Dendritic cell treated with granulocyte-macrophage colony-stimulating factor and Interleukin-4, amounts not matched to agents 40 ng/mL and 50 ng/mL, for 4 days (primary cell): ENCODE measurements around the gene M6PR.

Source experiments
- H3K27ac Mint-ChIP-seq: one replicate; pipeline ENCODE4 v1.8.0; 2022; ENCODE audit warnings: mild to moderate bottlenecking, mixed read lengths
- H3K27me3 Mint-ChIP-seq: one replicate; pipeline ENCODE4 v1.8.0; 2022; ENCODE audit warnings: mild to moderate bottlenecking, mixed read lengths
- H3K36me3 Mint-ChIP-seq: one replicate; pipeline ENCODE4 v1.8.0; 2022; ENCODE audit warnings: low read depth, mixed read lengths
- H3K4me1 Mint-ChIP-seq: one replicate; pipeline ENCODE4 v1.8.0; 2022; ENCODE audit warnings: low read depth, mixed read lengths
- H3K4me3 Mint-ChIP-seq: one replicate; pipeline ENCODE4 v1.8.0; 2022; ENCODE audit warnings: mild to moderate bottlenecking, moderate library complexity, mixed read lengths
- H3K9me3 Mint-ChIP-seq: one replicate; pipeline ENCODE4 v1.8.0; 2022; ENCODE audit warnings: mixed read lengths
- intact Hi-C: fragments of 100-400 bp; cut with micrococcal nuclease; formaldehyde crosslinking; loops from one replicate; pipeline ENCODE4 v1.15.0; 2022

M6PR gene

DNA sequence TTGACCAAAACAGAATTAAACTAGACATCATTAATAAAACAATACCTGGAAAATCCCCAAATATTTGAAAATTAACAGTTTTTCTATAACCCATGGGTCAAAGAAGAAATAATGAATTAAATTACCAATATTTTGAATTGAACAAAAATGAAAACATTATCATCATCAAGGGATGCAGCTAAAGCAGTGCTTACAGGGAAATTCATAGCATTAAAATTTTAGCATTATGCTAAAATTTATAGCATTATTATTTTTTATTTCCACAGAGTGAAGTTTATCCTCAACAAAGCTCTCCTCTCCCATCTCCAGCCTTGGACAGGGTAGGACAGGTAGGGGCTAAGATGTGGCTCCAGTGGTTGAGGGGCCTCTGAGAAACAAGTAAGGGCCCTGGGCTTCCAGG lies 19.3 kb upstream of the M6PR start:
- Mint-ChIP-seq H3K27me3 (no peaks in the 10 kb centered on the region), H3K36me3 (no peaks in the 10 kb centered on the region), H3K27ac (no peak overlapping the region), H3K9me3 (peaks cover 38% of the 10 kb centered on the region), H3K4me3 (no peak overlapping the region), H3K4me1 (no peaks in the 10 kb centered on the region)
- intact Hi-C loops, result no loop called here

GRCh38 chr12:8960176-8960575 lies 10.7 kb upstream of the M6PR start:
- no peak overlapping the region for H3K27ac Mint-ChIP-seq
- peaks cover 6% of the 10 kb centered on the region for H3K36me3 Mint-ChIP-seq
- H3K9me3 Mint-ChIP-seq, result peaks cover 12% of the 10 kb centered on the region
- intact Hi-C loops, result no loop called here
- H3K4me1 Mint-ChIP-seq, result peaks cover 10% of the 10 kb centered on the region
- no peak overlapping the region for H3K4me3 Mint-ChIP-seq
- no peaks in the 10 kb centered on the region for H3K27me3 Mint-ChIP-seq

GRCh38 chr12:8958066-8958465 lies 8.6 kb upstream of the M6PR start:
- H3K27me3 Mint-ChIP-seq, result no peaks in the 10 kb centered on the region
- intact Hi-C loops, result no loop called here
- H3K4me3 Mint-ChIP-seq, result no peak overlapping the region
- H3K4me1 Mint-ChIP-seq, result peaks cover 10% of the 10 kb centered on the region
- H3K36me3 Mint-ChIP-seq, result peaks cover 16% of the 10 kb centered on the region
- H3K27ac Mint-ChIP-seq, result no peak overlapping the region
- peaks cover 5% of the 10 kb centered on the region for H3K9me3 Mint-ChIP-seq

DNA sequence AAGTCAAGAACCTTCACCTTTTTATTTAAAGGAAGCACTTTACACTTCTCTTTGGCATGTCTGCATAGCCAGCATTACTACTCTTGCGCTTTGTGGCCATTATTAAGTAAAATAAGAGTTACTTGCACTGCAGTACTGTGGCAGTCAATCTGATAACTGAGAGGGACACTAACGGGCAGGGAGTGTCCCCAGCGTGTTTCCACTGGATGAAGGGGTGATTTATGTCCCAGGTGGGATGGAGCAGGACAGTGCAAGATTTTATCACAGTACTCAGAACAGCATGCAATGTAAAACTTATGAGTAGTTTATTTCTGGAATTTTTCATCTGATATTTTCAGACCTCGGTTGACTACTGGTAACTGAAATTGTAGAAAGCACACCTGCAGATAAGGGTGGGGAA lies 8.1 kb upstream of the M6PR start:
- no peak overlapping the region for H3K4me3 Mint-ChIP-seq
- H3K27ac Mint-ChIP-seq, result no peak overlapping the region
- H3K27me3 Mint-ChIP-seq, result no peaks in the 10 kb centered on the region
- peaks cover 20% of the 10 kb centered on the region for H3K36me3 Mint-ChIP-seq
- intact Hi-C loops, result no loop called here
- peaks cover 10% of the 10 kb centered on the region for H3K4me1 Mint-ChIP-seq
- peaks cover 10% of the 10 kb centered on the region for H3K9me3 Mint-ChIP-seq

DNA sequence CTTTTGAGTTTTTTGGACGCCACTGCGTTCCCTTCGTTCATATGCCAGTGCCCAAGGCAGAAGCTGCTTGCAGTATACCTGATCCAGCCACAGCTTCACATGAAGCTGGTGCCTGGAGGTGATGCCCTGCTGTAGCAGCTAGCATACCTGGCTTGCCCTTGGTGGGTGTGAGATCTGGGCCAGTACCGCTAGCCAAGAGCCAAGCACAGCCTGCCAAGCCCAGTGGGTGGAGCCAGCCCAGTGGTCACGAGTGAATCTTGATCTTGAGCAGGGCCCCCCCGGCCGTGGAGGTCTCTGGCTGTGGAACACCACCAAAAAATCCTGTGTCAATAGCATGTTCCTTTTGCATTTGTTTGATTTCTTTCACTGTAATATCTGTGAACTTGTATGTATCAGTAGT lies 7.3 kb upstream of the M6PR start:
- intact Hi-C loops, result no loop called here
- H3K36me3 Mint-ChIP-seq, result peaks cover 19% of the 10 kb centered on the region
- no peak overlapping the region for H3K27ac Mint-ChIP-seq
- H3K4me3 Mint-ChIP-seq, result no peak overlapping the region
- peaks cover 11% of the 10 kb centered on the region for H3K9me3 Mint-ChIP-seq
- H3K27me3 Mint-ChIP-seq, result no peaks in the 10 kb centered on the region
- H3K4me1 Mint-ChIP-seq, result peaks cover 11% of the 10 kb centered on the region

DNA sequence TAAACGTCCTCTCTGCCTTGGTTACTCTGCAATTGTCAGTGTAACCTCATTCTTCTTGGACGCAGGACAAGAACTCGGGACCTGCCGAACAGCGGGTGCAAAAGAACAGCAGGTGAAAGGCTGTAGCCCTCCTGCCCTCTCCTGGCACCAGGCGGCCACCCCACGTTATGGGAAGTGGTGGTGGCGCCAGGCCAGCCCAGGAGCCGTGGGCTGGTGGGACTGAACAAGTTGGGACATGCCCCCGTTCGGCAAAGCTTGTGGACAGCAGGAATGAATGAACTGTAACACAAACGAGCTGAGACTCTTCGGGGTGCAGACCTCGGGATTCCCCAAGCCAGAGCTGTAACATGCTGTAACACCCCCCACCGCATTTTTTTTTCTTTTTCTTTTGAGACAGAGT lies 6.6 kb upstream of the M6PR start:
- peaks cover 11% of the 10 kb centered on the region for H3K9me3 Mint-ChIP-seq
- no peak overlapping the region for H3K27ac Mint-ChIP-seq
- H3K4me3 Mint-ChIP-seq, result no peak overlapping the region
- H3K36me3 Mint-ChIP-seq, result peaks cover 15% of the 10 kb centered on the region
- intact Hi-C loops, result no loop called here
- H3K4me1 Mint-ChIP-seq, result peaks cover 14% of the 10 kb centered on the region
- H3K27me3 Mint-ChIP-seq, result no peaks in the 10 kb centered on the region

DNA sequence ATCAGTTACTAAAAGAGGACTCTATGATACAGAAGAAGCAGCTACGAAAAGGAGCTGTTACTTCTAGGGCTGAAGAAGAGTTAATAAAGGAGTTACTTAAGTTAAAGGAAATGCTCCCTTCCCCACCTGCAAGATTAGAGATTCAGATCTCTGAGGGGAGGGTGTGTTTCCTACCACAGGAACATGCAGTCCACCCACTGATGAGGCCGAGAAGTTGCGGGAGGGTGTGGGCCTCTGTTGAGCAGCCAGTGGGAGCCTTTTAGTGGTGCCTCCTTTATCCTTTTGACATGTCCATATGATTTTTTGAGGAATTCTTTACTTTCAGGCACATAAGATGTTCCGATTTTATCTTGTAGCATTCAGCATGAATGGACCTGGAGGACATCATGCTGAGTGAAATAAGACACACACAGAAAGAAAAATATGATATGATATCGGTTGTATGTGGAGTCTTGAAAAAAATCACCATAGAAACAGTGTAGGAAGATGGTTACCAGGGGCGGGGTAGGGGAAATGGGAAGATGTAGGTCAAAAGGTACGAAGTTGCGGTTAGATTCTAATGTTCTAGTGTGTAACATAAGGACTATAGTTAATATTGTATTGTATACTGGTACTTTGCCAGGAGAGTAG lies 4.4 kb upstream of the M6PR start:
- H3K4me1 Mint-ChIP-seq, result peaks cover 22% of the 10 kb centered on the region
- intact Hi-C loops, result loop anchor here (5.0 kb wide), 1 partner anchor 33 kb away; the partner anchor contains the start of gene KLRG1
- H3K4me3 Mint-ChIP-seq, result no peak overlapping the region
- no peak overlapping the region for H3K27ac Mint-ChIP-seq
- no peaks in the 10 kb centered on the region for H3K27me3 Mint-ChIP-seq
- H3K36me3 Mint-ChIP-seq, result peaks cover 27% of the 10 kb centered on the region
- peaks cover 11% of the 10 kb centered on the region for H3K9me3 Mint-ChIP-seq

DNA sequence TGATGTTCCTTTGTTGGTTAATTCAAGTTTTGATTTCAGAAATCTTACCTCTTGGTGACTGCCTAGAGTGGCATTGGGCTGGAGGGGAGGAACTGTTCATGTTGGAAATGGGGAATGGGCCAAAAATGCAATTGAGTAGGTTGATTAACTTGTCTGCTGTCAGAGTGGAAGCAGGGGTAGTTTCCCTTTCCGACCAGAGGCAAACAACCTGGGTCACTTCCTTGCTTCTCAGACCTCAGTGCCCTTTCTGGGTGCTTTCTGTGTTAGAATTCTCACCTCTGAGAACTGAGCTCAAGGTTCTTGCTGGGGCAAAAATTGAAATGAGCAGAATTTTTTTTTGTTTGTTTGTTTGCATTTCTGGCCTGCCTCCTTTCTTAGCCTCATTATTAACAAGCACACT lies 2.3 kb upstream of the M6PR start:
- H3K9me3 Mint-ChIP-seq, result peaks cover 11% of the 10 kb centered on the region
- no peaks in the 10 kb centered on the region for H3K27me3 Mint-ChIP-seq
- H3K27ac Mint-ChIP-seq, result no peak overlapping the region
- H3K4me3 Mint-ChIP-seq, result no peak overlapping the region
- peaks cover 23% of the 10 kb centered on the region for H3K4me1 Mint-ChIP-seq
- intact Hi-C loops, result loop anchor here (1.0 to 5.0 kb wide), 2 partner anchors 36 to 88 kb away; partner anchors contain the start of gene KLRG1
- peaks cover 38% of the 10 kb centered on the region for H3K36me3 Mint-ChIP-seq

GRCh38 chr12:8950702-8951478 lies 1.4 kb upstream of the M6PR start:
- Mint-ChIP-seq H3K4me3 (peak overlapping the region; percentile 93), H3K4me1 (peaks cover 31% of the 10 kb centered on the region), H3K36me3 (peaks cover 47% of the 10 kb centered on the region), H3K9me3 (peaks cover 11% of the 10 kb centered on the region), H3K27ac (peak overlapping the region; percentile 93), H3K27me3 (no peaks in the 10 kb centered on the region)
- intact Hi-C loops, result loop anchor here (1.0 to 5.0 kb wide), 2 partner anchors 36 to 88 kb away; partner anchors contain the start of gene KLRG1

DNA sequence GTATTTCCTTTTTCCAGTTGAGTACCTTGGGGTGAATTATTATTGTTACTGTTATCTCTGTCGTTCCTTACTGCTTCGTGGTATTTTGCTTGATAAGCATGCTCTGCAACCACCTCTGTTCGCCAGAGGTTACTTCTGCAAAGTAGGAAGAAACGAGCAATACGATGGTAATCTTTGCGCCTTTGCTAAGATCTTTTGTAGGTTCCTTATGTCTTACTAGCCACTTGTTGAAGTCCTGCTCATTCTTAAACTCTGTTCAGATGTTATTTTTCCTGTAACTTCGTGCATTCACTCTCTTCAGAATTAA lies 729 bp upstream of the M6PR start:
- H3K27ac Mint-ChIP-seq, result peak overlapping the region; percentile 93
- peaks cover 11% of the 10 kb centered on the region for H3K9me3 Mint-ChIP-seq
- intact Hi-C loops, result loop anchor here (5.0 kb wide), 1 partner anchor 37 kb away; the partner anchor contains the start of gene KLRG1
- H3K36me3 Mint-ChIP-seq, result peaks cover 54% of the 10 kb centered on the region
- H3K27me3 Mint-ChIP-seq, result no peaks in the 10 kb centered on the region
- H3K4me1 Mint-ChIP-seq, result peaks cover 31% of the 10 kb centered on the region
- H3K4me3 Mint-ChIP-seq, result peak overlapping the region; percentile 93

GRCh38 chr12:8948701-8949341 lies 624 bp downstream of the M6PR start:
- Mint-ChIP-seq H3K4me1 (peaks cover 32% of the 10 kb centered on the region), H3K36me3 (peaks cover 63% of the 10 kb centered on the region), H3K27me3 (no peaks in the 10 kb centered on the region), H3K9me3 (peaks cover 11% of the 10 kb centered on the region), H3K4me3 (peak overlapping the region; percentile 93), H3K27ac (peak overlapping the region; percentile 93)
- intact Hi-C loops, result loop anchor here (2.0 kb wide), 1 partner anchor 34 kb away; the partner anchor contains the start of gene PHC1

GRCh38 chr12:8947737-8948136 lies 1.7 kb downstream of the M6PR start:
- H3K4me3 Mint-ChIP-seq, result peak overlapping the region; percentile 93
- peak overlapping the region; percentile 17 for H3K27ac Mint-ChIP-seq
- peaks cover 2% of the 10 kb centered on the region for H3K9me3 Mint-ChIP-seq
- peaks cover 65% of the 10 kb centered on the region for H3K36me3 Mint-ChIP-seq
- H3K27me3 Mint-ChIP-seq, result no peaks in the 10 kb centered on the region
- intact Hi-C loops, result loop anchor here (2.0 kb wide), 1 partner anchor 33 kb away; the partner anchor contains the start of gene PHC1
- H3K4me1 Mint-ChIP-seq, result peaks cover 36% of the 10 kb centered on the region

GRCh38 chr12:8946733-8947132 lies 2.7 kb downstream of the M6PR start:
- peaks cover 74% of the 10 kb centered on the region for H3K36me3 Mint-ChIP-seq
- peak overlapping the region; percentile 49 for H3K4me3 Mint-ChIP-seq
- no peaks in the 10 kb centered on the region for H3K9me3 Mint-ChIP-seq
- intact Hi-C loops, result no loop called here
- H3K27me3 Mint-ChIP-seq, result no peaks in the 10 kb centered on the region
- peak overlapping the region; percentile 17 for H3K27ac Mint-ChIP-seq
- H3K4me1 Mint-ChIP-seq, result peaks cover 35% of the 10 kb centered on the region

DNA sequence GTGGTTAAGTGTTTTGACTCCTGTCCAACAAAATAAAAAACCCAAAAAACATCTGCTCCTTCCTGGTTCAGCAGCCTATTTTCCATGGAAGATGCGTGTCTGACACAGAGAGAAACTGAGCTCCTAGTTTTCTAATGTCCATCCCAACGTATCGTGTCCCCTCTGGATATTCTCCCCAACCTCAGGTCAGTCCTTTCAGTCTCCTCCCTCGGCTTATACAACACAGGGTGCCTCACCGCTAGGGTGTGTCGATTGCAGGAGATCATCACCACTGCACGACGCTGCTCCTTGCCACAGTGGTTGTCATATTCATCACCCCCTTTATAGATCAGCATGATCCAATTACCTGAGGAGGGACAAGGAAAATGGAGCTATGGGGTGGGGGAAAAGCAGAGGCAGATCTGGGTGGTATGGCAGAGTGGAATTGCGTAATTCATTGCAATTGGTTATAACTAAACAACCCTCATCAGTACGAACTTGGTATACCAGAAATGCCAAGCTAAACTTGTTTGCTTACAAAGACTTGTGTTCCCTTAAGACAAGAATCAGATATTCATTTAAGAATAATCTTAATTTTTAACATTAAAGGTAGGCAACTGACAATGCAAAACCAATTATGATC lies 5.8 kb downstream of the M6PR start:
- intact Hi-C loops, result no loop called here
- no peaks in the 10 kb centered on the region for H3K9me3 Mint-ChIP-seq
- no peaks in the 10 kb centered on the region for H3K27me3 Mint-ChIP-seq
- H3K36me3 Mint-ChIP-seq, result peaks cover 66% of the 10 kb centered on the region
- H3K27ac Mint-ChIP-seq, result no peak overlapping the region
- H3K4me3 Mint-ChIP-seq, result no peak overlapping the region
- peaks cover 27% of the 10 kb centered on the region for H3K4me1 Mint-ChIP-seq
